PFSK-1 (cell line): ENCODE measurements around the gene NPY.

Experiments
- FOXP2 ChIP-seq: optimal IDR thresholded peaks from 2 replicates; pipeline ENCODE3; 2011; ENCODE audit warnings: borderline replicate concordance, control low read depth, inconsistent platforms; ENCODE audit not compliant: insufficient read depth; ENCODE audit errors: extremely low read length, extremely low read depth
- POLR2AphosphoS5 ChIP-seq: IDR thresholded peaks from 2 replicates; pipeline ENCODE4 v1.6.1; 2012; ENCODE audit warnings: low read depth, mild to moderate bottlenecking, control low read depth, low read length, moderate library complexity
- SIN3A ChIP-seq: IDR thresholded peaks from 2 replicates; pipeline ENCODE4 v1.6.1; 2012; ENCODE audit warnings: mild to moderate bottlenecking, low read length, moderate library complexity, borderline replicate concordance; ENCODE audit not compliant: insufficient read depth
- TAF1 ChIP-seq: IDR thresholded peaks from 2 replicates; pipeline ENCODE4 v1.6.1; 2012; ENCODE audit warnings: low read length, control low read depth, borderline replicate concordance; ENCODE audit not compliant: insufficient read depth
- TF ChIP-seq, protein P1 (sequence below), 2 experiments: IDR thresholded peaks; 2 replicates each; pipeline versions ENCODE4 v1.6.1 to v1.8.0; 2011 to 2012; ENCODE audit warnings: low read depth in 2 of 2, low read length in 2 of 2, control low read depth in 1 of 2, inconsistent platforms in 1 of 2, mild to moderate bottlenecking in 1 of 2, moderate library complexity in 1 of 2; ENCODE audit not compliant: insufficient read depth in 1 of 2

The NPY gene

DNA sequence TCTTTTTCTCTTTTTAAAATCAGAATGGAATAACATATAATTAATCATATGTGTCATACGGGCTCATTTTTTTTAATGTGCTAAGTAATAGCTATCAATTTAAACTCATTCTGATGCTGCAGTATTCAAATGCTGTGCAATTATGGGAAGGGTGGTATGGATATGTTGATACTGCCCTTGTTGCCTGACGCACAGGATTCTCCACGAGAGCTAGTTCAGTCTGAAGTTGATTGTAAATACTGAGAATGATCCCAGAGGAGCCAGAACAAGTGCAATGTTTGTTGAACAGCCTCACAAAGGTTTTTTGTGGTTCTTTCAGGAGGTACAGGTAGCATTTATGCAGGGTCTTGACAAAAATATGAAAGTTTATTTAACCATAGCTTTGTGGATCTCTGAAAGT is 13.4 kb downstream of the NPY start:
- TF ChIP-seq, protein P1, sequence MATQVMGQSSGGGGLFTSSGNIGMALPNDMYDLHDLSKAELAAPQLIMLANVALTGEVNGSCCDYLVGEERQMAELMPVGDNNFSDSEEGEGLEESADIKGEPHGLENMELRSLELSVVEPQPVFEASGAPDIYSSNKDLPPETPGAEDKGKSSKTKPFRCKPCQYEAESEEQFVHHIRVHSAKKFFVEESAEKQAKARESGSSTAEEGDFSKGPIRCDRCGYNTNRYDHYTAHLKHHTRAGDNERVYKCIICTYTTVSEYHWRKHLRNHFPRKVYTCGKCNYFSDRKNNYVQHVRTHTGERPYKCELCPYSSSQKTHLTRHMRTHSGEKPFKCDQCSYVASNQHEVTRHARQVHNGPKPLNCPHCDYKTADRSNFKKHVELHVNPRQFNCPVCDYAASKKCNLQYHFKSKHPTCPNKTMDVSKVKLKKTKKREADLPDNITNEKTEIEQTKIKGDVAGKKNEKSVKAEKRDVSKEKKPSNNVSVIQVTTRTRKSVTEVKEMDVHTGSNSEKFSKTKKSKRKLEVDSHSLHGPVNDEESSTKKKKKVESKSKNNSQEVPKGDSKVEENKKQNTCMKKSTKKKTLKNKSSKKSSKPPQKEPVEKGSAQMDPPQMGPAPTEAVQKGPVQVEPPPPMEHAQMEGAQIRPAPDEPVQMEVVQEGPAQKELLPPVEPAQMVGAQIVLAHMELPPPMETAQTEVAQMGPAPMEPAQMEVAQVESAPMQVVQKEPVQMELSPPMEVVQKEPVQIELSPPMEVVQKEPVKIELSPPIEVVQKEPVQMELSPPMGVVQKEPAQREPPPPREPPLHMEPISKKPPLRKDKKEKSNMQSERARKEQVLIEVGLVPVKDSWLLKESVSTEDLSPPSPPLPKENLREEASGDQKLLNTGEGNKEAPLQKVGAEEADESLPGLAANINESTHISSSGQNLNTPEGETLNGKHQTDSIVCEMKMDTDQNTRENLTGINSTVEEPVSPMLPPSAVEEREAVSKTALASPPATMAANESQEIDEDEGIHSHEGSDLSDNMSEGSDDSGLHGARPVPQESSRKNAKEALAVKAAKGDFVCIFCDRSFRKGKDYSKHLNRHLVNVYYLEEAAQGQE (IDR thresholded peaks at IDR 0.05; ENCODE audit: insufficient read depth in 1 of 2, low read depth in 2 of 2, low read length in 2 of 2), result no peak
- TF ChIP-seq SIN3A (no peak), TAF1 (no peak), FOXP2 (no peak), POLR2AphosphoS5 (no peak)

DNA sequence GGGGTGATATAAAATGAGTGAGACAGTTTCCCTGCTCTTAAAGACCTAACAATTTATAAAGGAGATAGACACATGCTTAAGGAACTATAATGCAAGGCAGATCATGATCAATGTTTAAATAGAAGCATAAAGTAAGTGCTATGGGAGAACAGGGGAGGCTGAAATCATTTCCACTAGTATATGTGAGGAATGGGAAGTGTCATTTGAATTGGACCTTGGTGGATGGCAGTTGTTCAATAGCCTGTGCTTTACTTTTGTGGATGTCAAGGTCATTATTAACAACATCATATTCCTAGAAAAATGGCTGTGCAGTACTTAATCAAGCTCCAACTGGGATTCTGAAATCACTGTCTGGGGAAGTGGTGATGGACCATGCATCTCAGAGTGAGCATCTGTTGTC is 14.7 kb downstream of the NPY start:
- TF ChIP-seq, protein P1 (IDR thresholded peaks at IDR 0.05; ENCODE audit: insufficient read depth in 1 of 2, low read depth in 2 of 2, low read length in 2 of 2), result no peak
- no peak for TF ChIP-seq FOXP2
- no peak for TF ChIP-seq TAF1
- TF ChIP-seq SIN3A, result no peak
- TF ChIP-seq POLR2AphosphoS5, result no peak

DNA sequence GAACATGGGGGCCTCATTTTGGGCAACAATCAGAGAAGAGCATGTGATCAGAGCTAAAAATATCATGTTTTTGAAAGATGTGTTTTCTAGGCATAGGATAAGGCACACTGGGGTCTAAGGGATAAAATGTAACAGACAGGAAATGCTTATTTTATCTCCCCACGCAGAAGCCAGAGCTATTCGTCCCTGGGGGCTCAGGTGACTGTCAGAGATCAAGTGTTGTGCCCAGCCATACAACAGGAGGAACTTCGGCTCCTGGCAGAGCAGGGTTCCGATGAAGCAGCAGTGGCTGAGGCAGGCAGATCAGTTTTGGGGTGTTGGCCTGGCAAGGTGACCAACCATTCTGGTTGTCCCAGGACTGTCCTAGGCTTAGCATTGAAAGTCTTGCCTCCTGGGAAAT is 15.2 kb downstream of the NPY start:
- TF ChIP-seq, protein P1 (IDR thresholded peaks at IDR 0.05; ENCODE audit: insufficient read depth in 1 of 2, low read depth in 2 of 2, low read length in 2 of 2), result no peak
- no peak for TF ChIP-seq FOXP2
- no peak for TF ChIP-seq POLR2AphosphoS5

DNA sequence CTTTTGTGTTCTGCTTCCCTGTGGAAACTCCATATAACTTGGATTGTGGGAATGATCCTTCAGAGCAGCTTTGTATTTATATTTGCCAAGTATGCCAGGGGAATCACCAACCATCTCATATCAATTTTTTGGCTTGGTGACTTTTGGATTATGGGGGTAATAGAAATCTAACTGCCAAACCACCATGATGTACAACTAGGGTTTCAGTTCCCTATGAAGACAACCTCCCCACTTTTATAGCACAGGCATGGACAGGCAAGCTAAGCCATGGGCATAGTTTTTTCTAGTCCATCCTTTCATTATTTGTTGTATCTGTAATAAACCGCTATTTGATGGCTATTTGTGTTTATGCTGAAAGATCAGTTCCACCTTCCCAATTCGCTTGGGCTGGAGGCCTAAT is 17.7 kb downstream of the NPY start:
- TF ChIP-seq, protein P1 (IDR thresholded peaks at IDR 0.05; ENCODE audit: insufficient read depth in 1 of 2, low read depth in 2 of 2, low read length in 2 of 2), result no peak

DNA sequence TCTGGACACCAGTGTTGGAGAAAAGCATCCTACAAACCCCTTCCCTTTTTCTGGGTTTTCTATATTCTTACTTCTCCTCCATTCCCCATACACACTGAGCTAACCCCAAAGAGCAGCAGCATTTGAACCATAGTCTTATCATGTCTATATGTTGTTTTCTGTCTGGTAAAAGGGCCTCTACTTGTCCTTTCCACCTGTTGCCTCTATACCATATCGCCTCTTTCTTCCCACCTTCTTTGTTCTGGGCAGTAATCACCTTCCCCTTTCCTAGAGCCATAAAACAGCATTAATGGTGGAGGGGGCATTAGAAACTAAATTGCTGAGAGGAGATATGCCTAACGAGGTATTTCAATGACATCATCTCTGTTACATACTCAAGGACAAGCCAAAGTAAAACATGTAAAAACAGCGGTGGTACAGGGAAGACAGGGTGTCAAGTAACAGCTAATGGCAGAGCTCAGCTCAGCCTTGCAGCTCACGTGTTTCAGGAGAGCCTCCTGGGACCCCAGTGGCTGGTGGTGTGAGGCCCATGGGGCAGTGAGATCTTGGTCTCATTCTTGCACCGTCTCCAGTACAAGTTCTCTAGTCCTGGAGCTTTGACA is 20.6 kb downstream of the NPY start:
- no peak for TF ChIP-seq SIN3A
- TF ChIP-seq TAF1, result no peak
- TF ChIP-seq, protein P1 (IDR thresholded peaks at IDR 0.05; ENCODE audit: insufficient read depth in 1 of 2, low read depth in 2 of 2, low read length in 2 of 2), result no peak
- TF ChIP-seq POLR2AphosphoS5, result no peak
- no peak for TF ChIP-seq FOXP2
